Measurements from ENCODE around the gene GPR3. TPM values are rescaled to one million over a fixed set of nuclear protein-coding genes. Genes with fewer than 3 reads are reported as not detected.

GPR3 gene
- total and polyA plus RNA-seq, 10 of the 15 experiments (the other 5 are each of a cell fraction or from before 2014, with no cell fraction given), result 0.33 to 1.4 (median 0.63) TPM; not detected in 3

GRCh38 chr1:27405074-27405473 lies 12.7 kb downstream of the GPR3 start:
- ChIA-PET POLR2A (interaction anchor here (1.3 kb wide), 1 partner anchor 11 kb away, joined by 3 read pairs; no protein-coding TSS in a partner anchor), SMC1A (ENCODE audit: uncharacterized antibody, unreplicated experiment) (interaction anchor here (1.2 kb wide), 1 partner anchor 13 kb away, joined by 5 read pairs; no protein-coding TSS in a partner anchor), RAD21 (ENCODE audit: unreplicated experiment) (interaction anchor here (1.4 kb wide), 1 partner anchor 60 kb away, joined by 3 read pairs; no protein-coding TSS in a partner anchor), CTCF (interaction anchor here (0.7 to 13.5 kb wide), 3 partner anchors 10 to 201 kb away, joined by 3 to 133 read pairs (median 4); partner anchors contain the start of gene AHDC1)
- DNase-seq (ENCODE audit: low read depth, low spot score), result no peak
- H3K4me3 ChIP-seq, result no peak overlapping the region
- no peaks in the 10 kb centered on the region for H3K79me2 ChIP-seq (ENCODE audit: control insufficient read depth, insufficient read depth, low read length)
- no peak for FAIRE-seq
- no peak overlapping the region for H3K4me2 ChIP-seq (ENCODE audit: control insufficient read depth, insufficient read depth)
- H3K9ac ChIP-seq (ENCODE audit: control insufficient read depth, insufficient read depth, low read length), result no peak overlapping the region
- in situ Hi-C loops (cut with MboI) (no loop called here), intact Hi-C loops (cut with micrococcal nuclease; ENCODE audit: unreplicated experiment) (no loop called here)
- 94% methylated on average over 13 of the region's 13 CpGs for WGBS (ENCODE audit: insufficient coverage, insufficient replicate concordance, low lambda C conversion rate, missing lambda C conversion rate)
- H3K4me1 ChIP-seq (ENCODE audit: control insufficient read depth, insufficient read depth, low read length), result peaks cover 16% of the 10 kb centered on the region
- no peak for ATAC-seq
- no peak overlapping the region for H2AFZ ChIP-seq (ENCODE audit: control insufficient read depth, low read depth, low read length)
- no peaks in the 10 kb centered on the region for H3K27me3 ChIP-seq (replicated peaks in 1 of 2; ENCODE audit: control insufficient read depth in 2 of 2, insufficient read depth in 2 of 2, low read length in 1 of 2)
- H3K9me3 ChIP-seq (replicated peaks; ENCODE audit: control insufficient read depth, insufficient read depth, low read length), result no peaks in the 10 kb centered on the region
- H4K20me1 ChIP-seq (ENCODE audit: control insufficient read depth, insufficient read depth), result no peaks in the 10 kb centered on the region
- H3K36me3 ChIP-seq (ENCODE audit: control insufficient read depth in 2 of 2, insufficient read depth in 2 of 2, low read length in 1 of 2), result peaks cover 12 to 20% of the 10 kb centered on the region in 2 experiments
- no peak overlapping the region for H3K27ac ChIP-seq (ENCODE audit: control insufficient read depth, insufficient read depth)
- BruUV-seq (replicated peaks), result no TSS peak
- TF ChIP-seq TCF3 (IDR thresholded peaks at IDR 0.05; ENCODE audit: borderline replicate concordance, insufficient read depth, low read depth, low read length), result no peak
- no peak for TF ChIP-seq RELA (IDR thresholded peaks at IDR 0.05; ENCODE audit: borderline replicate concordance, partially characterized antibody)
- TF ChIP-seq BCL11A (IDR thresholded peaks at IDR 0.05; ENCODE audit: low read depth, low read length), result no peak
- no peak for TF ChIP-seq ATF3 (IDR thresholded peaks at IDR 0.05; ENCODE audit: borderline replicate concordance, extremely low read depth, low read depth, low read length)
- TF ChIP-seq SIX5 (IDR thresholded peaks at IDR 0.05; ENCODE audit: low read depth, low read length, severe bottlenecking), result no peak
- no peak for TF ChIP-seq MLLT1 (IDR thresholded peaks at IDR 0.05)
- TF ChIP-seq JUNB (IDR thresholded peaks at IDR 0.05), result no peak
- no peak for TF ChIP-seq USF1 (IDR thresholded peaks at IDR 0.05; ENCODE audit: borderline replicate concordance, extremely low read length, insufficient read depth, low read depth, low read length)
- TF ChIP-seq SREBF1 (IDR thresholded peaks at IDR 0.05; ENCODE audit: low read length), result no peak
- TF ChIP-seq ZBTB4 (CRISPR knock-in tag; IDR thresholded peaks at IDR 0.05), result no peak
- no peak for TF ChIP-seq CREB1 (IDR thresholded peaks at IDR 0.05; ENCODE audit: low read depth)
- TF ChIP-seq DPF2 (IDR thresholded peaks at IDR 0.05), result no peak
- TF ChIP-seq RAD21 (IDR thresholded peaks at IDR 0.05; ENCODE audit: insufficient read depth, low read depth, low read length), result no peak
- TF ChIP-seq HSF1 (IDR thresholded peaks at IDR 0.05; ENCODE audit: low read depth, low read length), result no peak
- TF ChIP-seq HDAC6 (IDR thresholded peaks at IDR 0.05; ENCODE audit: unreplicated experiment), result no peak
- no peak for TF ChIP-seq USF2 (IDR thresholded peaks at IDR 0.05; ENCODE audit: borderline replicate concordance, low read depth, low read length)
